Measurements from ENCODE around the gene NECTIN1.

- TF ChIP-seq, protein P1, sequence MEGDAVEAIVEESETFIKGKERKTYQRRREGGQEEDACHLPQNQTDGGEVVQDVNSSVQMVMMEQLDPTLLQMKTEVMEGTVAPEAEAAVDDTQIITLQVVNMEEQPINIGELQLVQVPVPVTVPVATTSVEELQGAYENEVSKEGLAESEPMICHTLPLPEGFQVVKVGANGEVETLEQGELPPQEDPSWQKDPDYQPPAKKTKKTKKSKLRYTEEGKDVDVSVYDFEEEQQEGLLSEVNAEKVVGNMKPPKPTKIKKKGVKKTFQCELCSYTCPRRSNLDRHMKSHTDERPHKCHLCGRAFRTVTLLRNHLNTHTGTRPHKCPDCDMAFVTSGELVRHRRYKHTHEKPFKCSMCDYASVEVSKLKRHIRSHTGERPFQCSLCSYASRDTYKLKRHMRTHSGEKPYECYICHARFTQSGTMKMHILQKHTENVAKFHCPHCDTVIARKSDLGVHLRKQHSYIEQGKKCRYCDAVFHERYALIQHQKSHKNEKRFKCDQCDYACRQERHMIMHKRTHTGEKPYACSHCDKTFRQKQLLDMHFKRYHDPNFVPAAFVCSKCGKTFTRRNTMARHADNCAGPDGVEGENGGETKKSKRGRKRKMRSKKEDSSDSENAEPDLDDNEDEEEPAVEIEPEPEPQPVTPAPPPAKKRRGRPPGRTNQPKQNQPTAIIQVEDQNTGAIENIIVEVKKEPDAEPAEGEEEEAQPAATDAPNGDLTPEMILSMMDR (IDR thresholded peaks at IDR 0.05) = no peak
- TF ChIP-seq POLR2A (IDR thresholded peaks at IDR 0.05) = no peak
Observed at GRCh38 chr11:119687373-119688046, 41.5 kb downstream of the NECTIN1 start.
